Stomach (tissue), 9 donors: ENCODE measurements around the gene CEP44. TPM values are rescaled to one million over a fixed set of nuclear protein-coding genes. Genes with fewer than 3 reads are reported as not detected.

Experiments
- DNase-seq, 2 donors: peaks; one replicate each; pipeline versions ENCODE4 v3.0.0 to v3.0.0-alpha.2; 2013 to 2019
- H3K27ac ChIP-seq, 5 donors: fragments of 200-600 bp in 4 of 5; sonication (generic) in 4 of 5; one replicate each; pipeline ENCODE4 v1.5.1; 2013 to 2019; ENCODE audit warnings: mild to moderate bottlenecking in 1 of 5, moderate library complexity in 1 of 5
- H3K27me3 ChIP-seq, 3 donors: fragments of 200-600 bp; sonication (generic); one replicate each; pipeline ENCODE4 v1.5.1; 2017 to 2019; ENCODE audit warnings: mixed run types in 1 of 3
- H3K36me3 ChIP-seq, 4 donors: fragments of 200-600 bp; sonication (generic); 1 replicate in 3 of 4; 2 replicates in 1 of 4; pipeline ENCODE4 v1.5.1; 2016 to 2019
- H3K4me1 ChIP-seq, 4 donors: fragments of 200-600 bp; sonication (generic); one replicate each; pipeline ENCODE4 v1.5.1; 2016 to 2019
- H3K4me3 ChIP-seq, 4 donors: fragments of 200-600 bp; sonication (generic) in 3 of 4; one replicate each; pipeline ENCODE4 v1.5.1; 2016 to 2019; ENCODE audit warnings: mild to moderate bottlenecking in 1 of 4
- H3K9me3 ChIP-seq, 4 donors: fragments of 200-600 bp; sonication (generic); one replicate each; pipeline ENCODE4 v1.5.1; 2016 to 2019
- EP300 ChIP-seq: sonication (generic); formaldehyde crosslinking; IDR thresholded peaks from one replicate; pipeline ENCODE4 v1.6.1; 2017; ENCODE audit warnings: antibody characterized with exemption
- POLR2A ChIP-seq, 4 donors: fragments of 450-650 bp; IDR thresholded peaks; one replicate each; pipeline ENCODE4 v1.6.1; 2016; ENCODE audit warnings: antibody characterized with exemption in 4 of 4, control low read depth in 2 of 4, mild to moderate bottlenecking in 1 of 4, moderate library complexity in 1 of 4
- POLR2AphosphoS5 ChIP-seq, 3 donors: sonication (generic); formaldehyde crosslinking; IDR thresholded peaks; one replicate each; pipeline ENCODE4 v1.6.1; 2016; ENCODE audit warnings: antibody characterized with exemption in 3 of 3
- WGBS, 5 donors: extraction: QIAGEN DNeasy Blood & Tissue Kit in 3 of 5; methylation state at CpG; one replicate each; pipeline versions ENCODE4 v1.1.5 to v1.1.7; 2013 to 2018; 5-methylcytosine and 5-hydroxymethylcytosine counted together
- intact Hi-C: fragments of 100-400 bp; cut with DNase I; formaldehyde crosslinking; loops from one replicate; pipeline ENCODE4 v1.15.1; 2023; ENCODE audit warnings: low total_unique reads
- polyA plus RNA-seq, 3 donors: library from polyadenylated mRNA; stranded (reverse); fragments of 200-250 nt; gene quantifications; one replicate each; pipeline ENCODE4 v1.2.3, GENCODE V29; 2013
- total RNA-seq, 5 donors: library from RNA; depleted of rRNA; stranded (reverse); fragments of >200 nt; gene quantifications; one replicate each; pipeline versions ENCODE4 v1.1.0 to v1.2.3, GENCODE V29; 2014 to 2016
- TF ChIP-seq, protein P1 (sequence below), 7 experiments: fragments of 450-650 bp in 4 of 7; fragments of 200-600 bp in 3 of 7; sonication (generic) in 3 of 7; IDR thresholded peaks; one replicate each; pipeline ENCODE4 v1.5.1; 2016 to 2019; ENCODE audit warnings: antibody characterized with exemption in 7 of 7, control low read depth in 2 of 7, mild to moderate bottlenecking in 1 of 7
- donor health status: healthy with polysubstance abuse.
- donor health status: Bipolar disorder and iron deficiency.
- donor health status: healthy.

The CEP44 gene
- total and polyA plus RNA-seq, 8 donors, result 3.4 to 42.0 (median 12.9) TPM

GRCh38 chr4:174273930-174274329, 9.8 kb upstream of the CEP44 start:
- Histone ChIP-seq H3K9me3 (no peaks in the 10 kb centered on the region), H3K4me1 (peaks cover 0 to 42% (median 20%) of the 10 kb centered on the region in 4 donors), H3K36me3 (no peaks in the 10 kb centered on the region), H3K27me3 (no peaks in the 10 kb centered on the region), H3K4me3 (no peak overlapping the region), H3K27ac (no peak overlapping the region)
- intact Hi-C loops, result no loop called here
- TF ChIP-seq POLR2A (IDR thresholded peaks at IDR 0.05) (no peak), POLR2AphosphoS5 (IDR thresholded peaks at IDR 0.05) (no peak), EP300 (no peak)
- TF ChIP-seq, protein P1, sequence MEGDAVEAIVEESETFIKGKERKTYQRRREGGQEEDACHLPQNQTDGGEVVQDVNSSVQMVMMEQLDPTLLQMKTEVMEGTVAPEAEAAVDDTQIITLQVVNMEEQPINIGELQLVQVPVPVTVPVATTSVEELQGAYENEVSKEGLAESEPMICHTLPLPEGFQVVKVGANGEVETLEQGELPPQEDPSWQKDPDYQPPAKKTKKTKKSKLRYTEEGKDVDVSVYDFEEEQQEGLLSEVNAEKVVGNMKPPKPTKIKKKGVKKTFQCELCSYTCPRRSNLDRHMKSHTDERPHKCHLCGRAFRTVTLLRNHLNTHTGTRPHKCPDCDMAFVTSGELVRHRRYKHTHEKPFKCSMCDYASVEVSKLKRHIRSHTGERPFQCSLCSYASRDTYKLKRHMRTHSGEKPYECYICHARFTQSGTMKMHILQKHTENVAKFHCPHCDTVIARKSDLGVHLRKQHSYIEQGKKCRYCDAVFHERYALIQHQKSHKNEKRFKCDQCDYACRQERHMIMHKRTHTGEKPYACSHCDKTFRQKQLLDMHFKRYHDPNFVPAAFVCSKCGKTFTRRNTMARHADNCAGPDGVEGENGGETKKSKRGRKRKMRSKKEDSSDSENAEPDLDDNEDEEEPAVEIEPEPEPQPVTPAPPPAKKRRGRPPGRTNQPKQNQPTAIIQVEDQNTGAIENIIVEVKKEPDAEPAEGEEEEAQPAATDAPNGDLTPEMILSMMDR (IDR thresholded peaks at IDR 0.05), result no peak
- WGBS, 5 donors, result 80 to 86% (median 84%) methylated on average over 5 of the region's 5 CpGs
- no peak for DNase-seq

DNA sequence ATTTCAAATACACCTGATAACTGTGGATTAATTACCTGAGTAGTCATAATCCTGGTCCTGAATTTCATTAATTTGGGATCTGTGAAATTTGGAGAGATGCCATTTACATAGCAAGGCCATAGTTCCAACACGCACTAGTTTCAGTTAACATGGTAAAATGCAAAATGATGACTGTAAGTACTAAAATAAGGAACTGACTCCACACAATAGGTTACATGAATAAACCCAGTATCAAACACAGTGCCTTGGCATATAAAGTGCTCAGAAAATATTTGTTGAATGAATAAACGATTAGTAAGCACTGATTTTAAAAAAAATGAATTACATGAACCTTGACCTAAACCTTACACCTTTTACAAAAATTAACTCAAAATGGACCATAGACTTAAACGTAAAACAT, 9.3 kb upstream of the CEP44 start:
- H3K4me3 ChIP-seq, result no peak overlapping the region
- 80 to 86% (median 82%) methylated on average over 3 of the region's 3 CpGs for WGBS, 5 donors
- H3K4me1 ChIP-seq, result peaks cover 0 to 45% (median 22%) of the 10 kb centered on the region in 4 donors
- TF ChIP-seq POLR2A (IDR thresholded peaks at IDR 0.05) (no peak), POLR2AphosphoS5 (IDR thresholded peaks at IDR 0.05) (no peak), EP300 (no peak)
- TF ChIP-seq, protein P1 (IDR thresholded peaks at IDR 0.05), result no peak
- intact Hi-C loops, result no loop called here
- H3K36me3 ChIP-seq, result no peaks in the 10 kb centered on the region
- no peak for DNase-seq
- H3K9me3 ChIP-seq, result no peaks in the 10 kb centered on the region
- H3K27ac ChIP-seq, result no peak overlapping the region
- no peaks in the 10 kb centered on the region for H3K27me3 ChIP-seq

DNA sequence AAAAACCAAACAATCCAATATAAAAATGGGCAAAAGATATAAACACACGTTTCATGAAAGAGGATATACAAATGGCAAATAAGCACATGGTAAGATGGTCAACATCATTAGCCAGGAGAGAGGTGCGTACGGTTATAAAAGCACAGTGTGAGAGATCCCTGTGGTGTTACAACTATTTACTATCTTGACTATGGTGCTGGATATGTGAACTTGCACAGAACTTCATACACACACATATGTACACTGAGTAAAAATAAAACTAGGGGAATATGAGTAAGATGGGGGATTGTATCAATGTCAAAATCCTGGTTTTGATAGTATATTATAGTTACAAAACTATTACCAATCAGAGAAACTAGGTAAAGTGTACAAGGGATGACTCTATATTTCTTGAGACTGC, 8.6 kb upstream of the CEP44 start:
- Histone ChIP-seq H3K27me3 (no peaks in the 10 kb centered on the region), H3K27ac (no peak overlapping the region), H3K4me1 (peaks cover 0 to 49% (median 25%) of the 10 kb centered on the region in 4 donors), H3K36me3 (no peaks in the 10 kb centered on the region), H3K9me3 (no peaks in the 10 kb centered on the region), H3K4me3 (no peak overlapping the region)
- intact Hi-C loops, result no loop called here
- TF ChIP-seq POLR2AphosphoS5 (IDR thresholded peaks at IDR 0.05) (no peak), EP300 (no peak), POLR2A (IDR thresholded peaks at IDR 0.05) (no peak)
- TF ChIP-seq, protein P1 (IDR thresholded peaks at IDR 0.05), result no peak
- 64 to 80% (median 76%) methylated on average over 3 of the region's 3 CpGs for WGBS, 5 donors
- no peak for DNase-seq

DNA sequence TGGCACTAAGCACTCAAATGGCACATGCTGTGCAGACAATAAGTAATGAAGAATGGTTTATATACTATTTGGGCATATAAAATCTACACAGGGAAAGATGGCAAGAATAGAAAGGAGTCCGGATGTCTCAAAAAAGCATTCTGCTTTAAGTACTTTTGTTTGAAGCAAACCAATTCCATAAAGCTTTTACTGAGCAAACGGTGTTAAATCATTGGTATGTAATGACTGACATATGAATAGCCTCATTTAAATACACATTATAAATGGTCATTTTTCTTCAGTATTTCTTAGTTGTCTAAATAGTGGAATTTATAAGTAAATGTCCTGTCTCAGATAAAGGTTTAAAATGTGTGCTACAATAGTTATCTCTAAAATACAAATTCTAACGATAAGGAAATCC, 6.3 kb upstream of the CEP44 start:
- H3K27me3 ChIP-seq, result no peaks in the 10 kb centered on the region
- no peaks in the 10 kb centered on the region for H3K36me3 ChIP-seq
- H3K9me3 ChIP-seq, result no peaks in the 10 kb centered on the region
- no peak overlapping the region for H3K27ac ChIP-seq
- peaks cover 5 to 72% (median 36%) of the 10 kb centered on the region in 4 donors for H3K4me1 ChIP-seq
- TF ChIP-seq EP300, result no peak
- no peak for TF ChIP-seq POLR2AphosphoS5 (IDR thresholded peaks at IDR 0.05)
- TF ChIP-seq, protein P1 (IDR thresholded peaks at IDR 0.05), result no peak
- no peak for TF ChIP-seq POLR2A (IDR thresholded peaks at IDR 0.05)
- intact Hi-C loops, result no loop called here
- no peak for DNase-seq
- no peak overlapping the region for H3K4me3 ChIP-seq
- 57 to 75% (median 63%) methylated on average over 3 of the region's 3 CpGs for WGBS, 5 donors
